ENCODE data around the gene C3orf20. TPM values are rescaled to one million over a fixed set of nuclear protein-coding genes. Genes with fewer than 3 reads are reported as not detected.

C3orf20 gene
- total and polyA plus RNA-seq, 11 donors, result 0.21 to 0.31 TPM; not detected in 9

DNA sequence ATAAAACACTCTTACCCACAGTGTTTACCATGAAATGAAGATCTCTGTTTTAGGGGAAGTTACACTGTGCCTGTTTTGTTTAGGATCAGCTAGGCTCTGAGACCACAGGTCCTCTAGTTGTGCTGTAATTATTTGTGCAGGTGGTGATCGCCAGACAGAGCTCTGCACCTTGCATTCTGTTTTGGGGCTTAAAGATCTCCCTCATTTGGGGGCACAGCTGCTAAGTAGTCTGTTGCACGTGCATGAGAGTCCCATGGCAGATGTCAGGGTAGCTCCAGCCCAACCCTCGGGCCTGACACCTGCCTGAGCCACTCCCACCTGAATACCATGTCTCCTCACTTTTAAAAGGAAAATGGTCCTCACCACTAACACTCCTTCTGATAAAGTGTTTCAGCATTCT is 12.4 kb downstream of the C3orf20 start:
- TF ChIP-seq POLR2A (IDR thresholded peaks at IDR 0.05), result no peak
- TF ChIP-seq, protein P1, sequence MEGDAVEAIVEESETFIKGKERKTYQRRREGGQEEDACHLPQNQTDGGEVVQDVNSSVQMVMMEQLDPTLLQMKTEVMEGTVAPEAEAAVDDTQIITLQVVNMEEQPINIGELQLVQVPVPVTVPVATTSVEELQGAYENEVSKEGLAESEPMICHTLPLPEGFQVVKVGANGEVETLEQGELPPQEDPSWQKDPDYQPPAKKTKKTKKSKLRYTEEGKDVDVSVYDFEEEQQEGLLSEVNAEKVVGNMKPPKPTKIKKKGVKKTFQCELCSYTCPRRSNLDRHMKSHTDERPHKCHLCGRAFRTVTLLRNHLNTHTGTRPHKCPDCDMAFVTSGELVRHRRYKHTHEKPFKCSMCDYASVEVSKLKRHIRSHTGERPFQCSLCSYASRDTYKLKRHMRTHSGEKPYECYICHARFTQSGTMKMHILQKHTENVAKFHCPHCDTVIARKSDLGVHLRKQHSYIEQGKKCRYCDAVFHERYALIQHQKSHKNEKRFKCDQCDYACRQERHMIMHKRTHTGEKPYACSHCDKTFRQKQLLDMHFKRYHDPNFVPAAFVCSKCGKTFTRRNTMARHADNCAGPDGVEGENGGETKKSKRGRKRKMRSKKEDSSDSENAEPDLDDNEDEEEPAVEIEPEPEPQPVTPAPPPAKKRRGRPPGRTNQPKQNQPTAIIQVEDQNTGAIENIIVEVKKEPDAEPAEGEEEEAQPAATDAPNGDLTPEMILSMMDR (IDR thresholded peaks at IDR 0.05), result no peak
- Histone ChIP-seq H3K4me3 (no peak overlapping the region), H3K27me3 (no peaks in the 10 kb centered on the region), H3K9me3 (peaks cover 0 to under 1% (median 0%) of the 10 kb centered on the region in 12 donors), H3K4me1 (peaks cover 0 to 3% (median 0%) of the 10 kb centered on the region in 12 donors), H3K36me3 (no peaks in the 10 kb centered on the region), H3K27ac (no peak overlapping the region)
- DNase-seq, result no peak
- 67 to 86% (median 79%) methylated on average over 3 of the region's 3 CpGs for WGBS, 4 donors
- intact Hi-C loops (cut with DNase I), result no loop called here
- ATAC-seq, result no peak

DNA sequence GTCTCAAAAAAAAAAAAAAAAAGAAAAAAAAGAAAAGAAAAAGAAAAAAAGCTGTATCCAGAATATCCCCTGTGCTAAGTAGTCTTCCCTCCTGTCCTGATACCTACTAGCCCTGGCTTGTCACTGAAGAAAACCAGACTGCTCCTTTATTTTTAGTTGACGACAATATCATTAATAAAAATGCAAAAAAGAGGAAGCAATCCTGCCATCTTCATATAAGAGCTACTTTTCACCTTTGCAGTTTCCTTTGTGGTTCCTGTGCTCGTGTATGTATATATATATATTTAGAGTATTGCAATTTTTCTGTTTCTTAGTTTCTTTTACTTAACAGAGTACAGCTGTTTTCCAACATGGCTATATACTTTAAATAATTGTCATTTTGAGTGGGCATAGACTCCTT is 13.6 kb downstream of the C3orf20 start:
- peaks cover 0 to 3% (median 0%) of the 10 kb centered on the region in 12 donors for H3K4me1 ChIP-seq
- no peak for ATAC-seq
- no peak for TF ChIP-seq POLR2A (IDR thresholded peaks at IDR 0.05)
- TF ChIP-seq, protein P1 (IDR thresholded peaks at IDR 0.05), result no peak
- no peaks in the 10 kb centered on the region for H3K27me3 ChIP-seq
- H3K27ac ChIP-seq, result no peak overlapping the region
- peaks cover 0 to 13% (median 5%) of the 10 kb centered on the region in 12 donors for H3K9me3 ChIP-seq
- H3K36me3 ChIP-seq, result no peaks in the 10 kb centered on the region
- no peak overlapping the region for H3K4me3 ChIP-seq
- DNase-seq, result no peak
- WGBS, 4 donors, result 74 to 83% (median 76%) methylated on average over 2 of the region's 2 CpGs
- intact Hi-C loops (cut with DNase I), result no loop called here

DNA sequence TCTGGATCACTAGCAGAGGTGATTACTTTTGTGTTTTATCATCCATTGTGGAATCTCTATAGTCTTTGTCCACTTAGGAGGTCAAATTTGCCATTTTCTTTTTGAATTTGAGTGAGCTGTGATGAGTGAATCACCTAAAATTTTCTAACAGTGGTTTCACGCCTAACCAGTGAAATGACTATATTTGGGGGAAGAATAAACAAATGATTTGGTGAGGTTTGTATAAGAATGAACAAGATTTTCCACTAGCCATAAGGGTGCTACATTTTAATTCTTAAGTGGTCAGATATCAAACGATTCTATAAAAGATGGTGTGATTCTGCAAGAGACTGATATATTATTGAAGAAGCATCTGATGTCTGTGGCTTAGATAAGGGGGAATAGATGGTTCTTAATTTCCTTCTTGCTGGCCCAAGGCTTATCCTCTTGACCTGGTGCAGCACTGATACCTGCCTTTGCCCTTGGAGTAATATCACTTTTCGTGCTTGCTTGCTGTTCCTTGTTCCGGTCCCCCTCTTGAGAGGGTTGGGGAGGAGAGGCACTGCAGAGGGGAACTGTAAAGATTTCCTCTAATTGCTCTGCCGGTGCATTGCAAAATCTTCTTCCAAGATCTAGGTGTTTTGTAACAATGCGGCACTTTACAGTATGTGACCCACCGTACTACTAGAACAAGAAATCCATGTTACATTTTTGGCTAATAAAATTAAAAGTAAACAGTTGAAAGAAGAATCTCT is 14.5 kb downstream of the C3orf20 start:
- peaks cover 0 to 3% (median 0%) of the 10 kb centered on the region in 12 donors for H3K4me1 ChIP-seq
- H3K27me3 ChIP-seq, result no peaks in the 10 kb centered on the region
- no peaks in the 10 kb centered on the region for H3K36me3 ChIP-seq
- ATAC-seq (no peak), DNase-seq (no peak)
- 76 to 81% (median 79%) methylated on average over 7 of the region's 7 CpGs for WGBS, 4 donors
- H3K27ac ChIP-seq, result no peak overlapping the region
- no peak for TF ChIP-seq POLR2A (IDR thresholded peaks at IDR 0.05)
- TF ChIP-seq, protein P1 (IDR thresholded peaks at IDR 0.05), result no peak
- intact Hi-C loops (cut with DNase I), result no loop called here
- H3K4me3 ChIP-seq, result no peak overlapping the region
- peaks cover 0 to 20% (median 6%) of the 10 kb centered on the region in 12 donors for H3K9me3 ChIP-seq

DNA sequence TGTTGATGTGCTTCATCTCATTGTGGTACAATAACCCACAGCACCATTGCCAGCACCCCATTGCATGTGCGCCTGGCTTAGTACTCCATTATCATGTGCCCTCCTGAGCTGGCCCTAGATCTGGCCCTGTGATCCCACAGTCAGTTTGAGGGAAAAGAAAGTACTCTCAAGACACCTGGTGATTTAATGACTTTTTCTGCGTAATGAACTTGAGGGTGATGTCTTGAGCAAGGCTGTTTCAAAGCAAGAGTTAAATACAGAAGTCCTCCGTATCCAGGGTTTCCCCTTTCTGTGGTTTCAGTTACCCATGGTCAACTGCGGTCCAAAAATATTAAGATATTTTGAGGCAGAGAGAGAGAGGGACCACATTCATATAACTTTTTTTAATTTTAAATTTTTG is 16.3 kb downstream of the C3orf20 start:
- WGBS, 4 donors, result 89 to 91% (median 89%) methylated on average over 4 of the region's 4 CpGs
- intact Hi-C loops (cut with DNase I), result no loop called here
- H3K27ac ChIP-seq, result no peak overlapping the region
- peaks cover 0 to 20% (median 6%) of the 10 kb centered on the region in 12 donors for H3K9me3 ChIP-seq
- no peak for TF ChIP-seq POLR2A (IDR thresholded peaks at IDR 0.05)
- TF ChIP-seq, protein P1 (IDR thresholded peaks at IDR 0.05), result no peak
- no peak overlapping the region for H3K4me3 ChIP-seq
- DNase-seq, result no peak
- peaks cover 0 to 3% (median 0%) of the 10 kb centered on the region in 12 donors for H3K4me1 ChIP-seq
- ATAC-seq, result no peak
- H3K36me3 ChIP-seq, result no peaks in the 10 kb centered on the region
- H3K27me3 ChIP-seq, result no peaks in the 10 kb centered on the region

Measured in heart left ventricle (tissue), 16 donors.